Esophagus muscularis mucosa (tissue), 4 donors: ENCODE data around the gene SV2C. TPM values are rescaled to one million over a fixed set of nuclear protein-coding genes. Genes with fewer than 3 reads are reported as not detected.

Source experiments
- DNase-seq: peaks from one replicate; pipeline ENCODE4 v3.0.0-alpha.2; 2017; ENCODE audit errors: extremely low spot score
- H3K27ac ChIP-seq, 4 donors: fragments of 200-600 bp; sonication (generic); replicated peaks in 1 of 4; 1 replicate in 3 of 4; 2 replicates in 1 of 4; pipeline ENCODE4 v1.5.1; 2016 to 2019; ENCODE audit warnings: mild to moderate bottlenecking in 1 of 4
- H3K27me3 ChIP-seq, 4 donors: fragments of 200-600 bp; sonication (generic); one replicate each; pipeline versions ENCODE4 v1.5.1 to v1.6.0; 2016 to 2019
- H3K36me3 ChIP-seq, 4 donors: fragments of 200-600 bp; sonication (generic); one replicate each; pipeline ENCODE4 v1.5.1; 2016 to 2019
- H3K4me1 ChIP-seq, 4 donors: fragments of 200-600 bp; sonication (generic); one replicate each; pipeline ENCODE4 v1.5.1; 2016 to 2019
- H3K4me3 ChIP-seq, 4 donors: fragments of 200-600 bp; sonication (generic); 1 replicate in 2 of 4; 2 replicates in 2 of 4; pipeline ENCODE4 v1.5.1; 2016 to 2019; ENCODE audit warnings: mild to moderate bottlenecking in 4 of 4, moderate library complexity in 1 of 4
- H3K9me3 ChIP-seq, 4 donors: fragments of 200-600 bp; sonication (generic); 1 replicate in 3 of 4; 2 replicates in 1 of 4; pipeline ENCODE4 v1.5.1; 2016 to 2019
- CTCF ChIP-seq, 3 experiments: fragments of 200-600 bp in 2 of 3; fragments of 450-650 bp in 1 of 3; sonication (generic) in 2 of 3; IDR thresholded peaks; one replicate each; pipeline ENCODE4 v1.5.1; 2017 to 2019; ENCODE audit warnings: antibody characterized with exemption in 3 of 3, mild to moderate bottlenecking in 2 of 3, moderate library complexity in 1 of 3
- EP300 ChIP-seq: sonication (generic); formaldehyde crosslinking; IDR thresholded peaks from one replicate; pipeline ENCODE4 v1.6.1; 2017; ENCODE audit warnings: antibody characterized with exemption
- POLR2A ChIP-seq: fragments of 450-650 bp; IDR thresholded peaks from one replicate; pipeline ENCODE4 v1.6.1; 2017; ENCODE audit warnings: antibody characterized with exemption, moderate library complexity, mild to moderate bottlenecking, low read depth
- POLR2AphosphoS5 ChIP-seq, 2 donors: sonication (generic); formaldehyde crosslinking; IDR thresholded peaks; one replicate each; pipeline ENCODE4 v1.6.1; 2017; ENCODE audit warnings: antibody characterized with exemption in 2 of 2
- WGBS: methylation state at CpG from one replicate; pipeline ENCODE4 v1.1.5; 2018; 5-methylcytosine and 5-hydroxymethylcytosine counted together
- intact Hi-C: fragments of 100-400 bp; cut with DNase I; formaldehyde crosslinking; loops from one replicate; pipeline ENCODE4 v1.15.1; 2023
- total RNA-seq, 4 donors: library from RNA; depleted of rRNA; stranded (reverse); fragments of >200 nt; gene quantifications; one replicate each; pipeline versions ENCODE4 v1.1.0 to v1.2.1, GENCODE V29; 2016

Gene SV2C
- total RNA-seq, 4 donors from 2014 or later, result 0.23 to 0.99 (median 0.47) TPM

- no peaks in the 10 kb centered on the region for H3K36me3 ChIP-seq
- H3K9me3 ChIP-seq, result no peaks in the 10 kb centered on the region
- H3K4me1 ChIP-seq, result peaks cover 0 to 11% (median 7%) of the 10 kb centered on the region in 4 donors
- no peak for TF ChIP-seq EP300
- no peak for TF ChIP-seq CTCF (IDR thresholded peaks at IDR 0.05)
- TF ChIP-seq POLR2AphosphoS5 (IDR thresholded peaks at IDR 0.05), result no peak
- TF ChIP-seq POLR2A, result no peak
- H3K27ac ChIP-seq, result no peak overlapping the region
- no peaks in the 10 kb centered on the region for H3K27me3 ChIP-seq
- intact Hi-C loops, result no loop called here
- no peak for DNase-seq
- no peak overlapping the region for H3K4me3 ChIP-seq
Measured at GRCh38 chr5:76329346-76329745, 246.2 kb downstream of the SV2C start.

- intact Hi-C loops, result no loop called here
- Histone ChIP-seq H3K27ac (no peak overlapping the region), H3K4me3 (no peak overlapping the region), H3K4me1 (peaks cover 0 to 8% (median 7%) of the 10 kb centered on the region in 4 donors), H3K36me3 (no peaks in the 10 kb centered on the region), H3K9me3 (no peaks in the 10 kb centered on the region), H3K27me3 (no peaks in the 10 kb centered on the region)
- DNase-seq, result no peak
- 71% methylated on average over 4 of the region's 4 CpGs for WGBS
- no peak for TF ChIP-seq POLR2A
- TF ChIP-seq EP300, result no peak
- no peak for TF ChIP-seq CTCF (IDR thresholded peaks at IDR 0.05)
- TF ChIP-seq POLR2AphosphoS5 (IDR thresholded peaks at IDR 0.05), result no peak
Measured at GRCh38 chr5:76331126-76331525, 247.9 kb downstream of the SV2C start.

- intact Hi-C loops, result no loop called here
- Histone ChIP-seq H3K27ac (no peak overlapping the region), H3K36me3 (no peaks in the 10 kb centered on the region), H3K4me1 (no peaks in the 10 kb centered on the region), H3K4me3 (no peak overlapping the region), H3K27me3 (no peaks in the 10 kb centered on the region), H3K9me3 (no peaks in the 10 kb centered on the region)
- no peak for DNase-seq
- 100% methylated on average over 4 of the region's 4 CpGs for WGBS
- TF ChIP-seq CTCF (IDR thresholded peaks at IDR 0.05), result no peak
Measured at GRCh38 chr5:76332102-76332501, 248.9 kb downstream of the SV2C start.

- Histone ChIP-seq H3K27me3 (no peaks in the 10 kb centered on the region), H3K4me1 (peaks cover 0 to under 1% (median 0%) of the 10 kb centered on the region in 4 donors), H3K27ac (no peak overlapping the region), H3K4me3 (no peak overlapping the region), H3K9me3 (no peaks in the 10 kb centered on the region), H3K36me3 (no peaks in the 10 kb centered on the region)
- no peak for TF ChIP-seq CTCF (IDR thresholded peaks at IDR 0.05)
- WGBS, result 77% methylated on average over 2 of the region's 2 CpGs
- DNase-seq, result no peak
- intact Hi-C loops, result no loop called here
Measured at GRCh38 chr5:76332611-76333205, 249.5 kb downstream of the SV2C start.

GRCh38 chr5:76333571-76333970 lies 250.4 kb downstream of the SV2C start:
- peaks cover 0 to 6% (median 0%) of the 10 kb centered on the region in 4 donors for H3K4me1 ChIP-seq
- H3K27me3 ChIP-seq, result no peaks in the 10 kb centered on the region
- no peaks in the 10 kb centered on the region for H3K9me3 ChIP-seq
- H3K36me3 ChIP-seq, result no peaks in the 10 kb centered on the region
- H3K4me3 ChIP-seq, result no peak overlapping the region
- 65% methylated on average over 4 of the region's 4 CpGs for WGBS
- no peak overlapping the region for H3K27ac ChIP-seq
- no peak for DNase-seq
- intact Hi-C loops, result no loop called here
- TF ChIP-seq POLR2AphosphoS5 (IDR thresholded peaks at IDR 0.05), result no peak
- TF ChIP-seq EP300, result no peak
- TF ChIP-seq POLR2A, result no peak
- TF ChIP-seq CTCF (IDR thresholded peaks at IDR 0.05), result no peak
